IPS-20b (cell line): ENCODE results near the gene UCP3.

Source experiments
- H3K27ac ChIP-seq: one replicate; pipeline ENCODE4 v1.5.1; 2013; ENCODE audit warnings: low read length
- H3K27me3 ChIP-seq: 2 replicates; pipeline ENCODE4 v1.6.1; 2013; ENCODE audit warnings: mild to moderate bottlenecking, low read length, inconsistent platforms; ENCODE audit not compliant: insufficient read depth
- H3K36me3 ChIP-seq: 2 replicates; pipeline ENCODE4 v1.6.1; 2013; ENCODE audit warnings: low read depth, mild to moderate bottlenecking, inconsistent platforms, low read length, moderate library complexity; ENCODE audit not compliant: insufficient read depth
- H3K4me1 ChIP-seq: 2 replicates; pipeline ENCODE4 v1.6.1; 2013; ENCODE audit warnings: mild to moderate bottlenecking, control low read depth, inconsistent platforms, low read length, moderate library complexity; ENCODE audit not compliant: insufficient read depth
- H3K4me3 ChIP-seq: 2 replicates; pipeline ENCODE4 v1.5.1; 2013; ENCODE audit warnings: mild to moderate bottlenecking, low read length, inconsistent platforms
- H3K9ac ChIP-seq: 2 replicates; pipeline ENCODE4 v1.6.1; 2013; ENCODE audit warnings: low read depth, mild to moderate bottlenecking, inconsistent platforms, low read length, moderate library complexity
- H3K9me3 ChIP-seq: 2 replicates; pipeline ENCODE4 v1.6.1; 2013; ENCODE audit warnings: mild to moderate bottlenecking, low read depth, low read length, inconsistent platforms; ENCODE audit not compliant: insufficient read depth

The UCP3 gene

GRCh38 chr11:73956876-73957653, 51.8 kb downstream of the UCP3 start:
- H3K36me3 ChIP-seq, result no peaks in the 10 kb centered on the region
- H3K4me1 ChIP-seq, result no peaks in the 10 kb centered on the region

GRCh38 chr11:73951797-73952196, 57.1 kb downstream of the UCP3 start:
- Histone ChIP-seq H3K27me3 (no peaks in the 10 kb centered on the region), H3K9ac (no peak overlapping the region), H3K36me3 (no peaks in the 10 kb centered on the region), H3K4me3 (no peak overlapping the region), H3K27ac (no peak overlapping the region), H3K4me1 (no peaks in the 10 kb centered on the region), H3K9me3 (peaks cover 3% of the 10 kb centered on the region)

More at GRCh38 chr11:73956876-73957653, 51.8 kb downstream of the UCP3 start:
- no peak overlapping the region for H3K9ac ChIP-seq
- H3K27me3 ChIP-seq, result no peaks in the 10 kb centered on the region
- H3K9me3 ChIP-seq, result no peaks in the 10 kb centered on the region
- no peak overlapping the region for H3K27ac ChIP-seq
- no peak overlapping the region for H3K4me3 ChIP-seq

- no peaks in the 10 kb centered on the region for H3K4me1 ChIP-seq
- H3K9ac ChIP-seq, result no peak within 1 kb of the TSS
- no peaks in the 10 kb centered on the region for H3K27me3 ChIP-seq
- peaks cover 8% of the 10 kb centered on the region for H3K9me3 ChIP-seq
- H3K4me3 ChIP-seq, result no peak within 1 kb of the TSS
- no peak within 1 kb of the TSS for H3K27ac ChIP-seq
- no peaks in the 10 kb centered on the region for H3K36me3 ChIP-seq
Measured at GRCh38 chr11:73950869-73951710, 57.8 kb downstream of the UCP3 start, which contains the start of gene DNAJB13. Gene DNAJB13 (plus strand): TSS chr11:73951026. CDS start chr11:73951070, 44 bp downstream.
